ENCODE data around the gene HLA-DQB1.
"Not testable (repeated sequence)": the region's sequence is repeated elsewhere in the genome, so short reads cannot be mapped to it uniquely, and the experiment has no call there.

HLA-DQB1 gene

GRCh38 chr6:32659856-32660595 is 6.4 kb downstream of the HLA-DQB1 start:
- no peak for DNase-seq

GRCh38 chr6:32658268-32658897 is 8.1 kb downstream of the HLA-DQB1 start:
- DNase-seq, result no peak

DNA sequence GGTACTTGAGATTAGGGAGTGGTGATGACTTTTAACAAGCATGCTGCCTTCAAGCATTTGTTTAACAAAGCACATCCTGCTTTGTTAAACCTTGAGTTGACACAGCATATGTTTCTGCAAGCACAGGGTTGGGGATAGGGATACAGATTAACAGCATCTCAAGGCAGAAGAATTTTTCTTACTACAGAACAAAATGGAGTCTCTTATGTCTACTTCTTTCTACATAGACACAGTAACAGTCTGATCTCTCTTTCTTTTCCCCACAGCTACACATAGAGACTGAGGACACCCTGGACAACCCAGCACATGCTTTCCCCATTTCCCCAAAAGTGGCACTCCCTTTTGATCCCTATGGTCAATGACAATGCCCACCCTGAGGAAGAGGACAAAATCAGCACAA is 8.6 kb downstream of the HLA-DQB1 start:
- DNase-seq, result not testable (repeated sequence)

DNA sequence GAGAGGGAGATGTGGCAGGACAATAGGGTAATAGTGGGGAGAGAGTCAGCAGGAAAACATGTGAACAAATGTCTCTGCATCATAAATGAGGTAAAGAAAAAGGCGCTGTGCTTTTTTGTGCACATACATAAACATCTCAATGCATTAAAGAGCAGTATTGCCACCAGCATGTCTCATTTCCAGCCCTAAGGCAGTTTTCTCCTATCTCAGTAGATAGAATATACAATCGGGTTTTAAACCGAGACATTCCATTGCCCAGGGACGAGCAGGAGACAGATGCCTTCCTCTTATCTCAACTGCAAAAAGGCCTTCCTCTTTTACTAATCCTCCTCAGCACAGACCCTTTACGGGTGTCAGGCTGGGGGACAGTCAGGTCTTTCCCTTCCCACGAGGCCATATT is 9.1 kb downstream of the HLA-DQB1 start:
- not testable (repeated sequence) for DNase-seq

DNA sequence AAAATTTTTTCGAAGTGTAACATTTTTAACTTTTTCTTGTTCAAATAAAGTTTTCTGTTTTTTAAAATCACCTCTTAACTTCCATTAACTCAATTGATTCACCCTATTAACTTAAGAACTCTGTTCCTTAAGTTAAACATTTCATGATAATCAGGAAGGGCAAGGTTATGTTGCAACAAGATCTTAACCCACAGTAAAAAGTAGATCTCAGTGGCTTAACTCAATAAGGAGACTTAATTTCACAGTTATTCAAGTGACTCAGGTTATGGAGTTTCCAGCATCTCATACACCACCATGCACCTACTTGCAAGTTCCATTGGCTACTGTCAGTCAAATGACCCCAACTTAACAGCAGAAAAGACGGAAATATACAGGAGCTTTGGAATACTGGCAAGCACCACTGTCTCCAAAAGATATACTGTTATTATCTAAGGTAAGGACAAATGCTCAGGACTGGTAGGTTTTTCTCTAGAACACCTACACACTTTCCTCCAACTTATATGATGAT is 11.2 kb downstream of the HLA-DQB1 start:
- no peak for DNase-seq

DNA sequence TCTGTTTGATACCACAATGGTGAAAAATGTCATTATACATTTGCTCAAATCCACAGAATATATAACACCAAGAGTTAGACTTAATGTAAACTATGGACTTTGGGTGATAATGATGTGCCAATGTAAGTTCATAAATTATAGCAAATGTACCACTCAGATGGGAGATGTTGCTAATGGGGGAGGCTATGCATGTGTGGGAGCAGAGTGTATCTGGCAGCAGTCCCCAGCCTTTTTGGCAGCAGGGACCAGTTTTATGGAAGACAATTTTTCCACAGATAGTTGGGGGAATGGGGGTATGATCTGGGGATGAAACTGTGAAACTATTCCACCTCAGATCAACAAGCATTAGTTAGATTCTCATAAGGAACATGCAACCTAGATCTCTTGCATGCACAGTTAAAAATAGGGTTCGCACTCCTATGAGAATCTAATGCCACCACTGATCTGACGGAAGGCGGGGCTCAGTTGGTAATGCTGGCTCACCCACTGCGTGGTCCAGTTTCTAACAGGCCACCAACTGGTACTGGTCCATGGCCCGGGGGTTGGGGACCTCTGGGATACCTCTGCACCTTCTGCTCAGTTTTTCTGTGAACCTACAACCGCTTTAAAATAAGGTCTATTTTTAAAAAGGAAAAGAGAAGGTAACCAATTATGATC is 21.3 kb downstream of the HLA-DQB1 start:
- no peak for DNase-seq

- no peak for DNase-seq
Measured at GRCh38 chr6:32643904-32644303, 22.6 kb downstream of the HLA-DQB1 start.

GRCh38 chr6:32642720-32643106 is 23.7 kb downstream of the HLA-DQB1 start:
- no peak for DNase-seq

GRCh38 chr6:32641785-32642719 is 24.4 kb downstream of the HLA-DQB1 start:
- not testable (repeated sequence) for DNase-seq

DNA sequence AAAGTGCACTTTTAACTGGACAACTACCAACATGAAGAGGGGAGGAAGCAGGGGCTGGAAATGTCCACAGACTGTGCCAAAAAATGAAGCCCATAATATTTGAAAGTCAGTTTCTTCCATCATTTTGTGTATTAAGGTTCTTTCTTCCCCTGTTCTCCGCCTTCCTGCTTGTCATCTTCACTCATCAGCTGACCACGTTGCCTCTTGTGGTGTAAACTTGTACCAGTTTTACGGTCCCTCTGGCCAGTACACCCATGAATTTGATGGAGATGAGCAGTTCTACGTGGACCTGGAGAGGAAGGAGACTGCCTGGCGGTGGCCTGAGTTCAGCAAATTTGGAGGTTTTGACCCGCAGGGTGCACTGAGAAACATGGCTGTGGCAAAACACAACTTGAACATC is 25.3 kb downstream of the HLA-DQB1 start:
- no peak for DNase-seq

DNA sequence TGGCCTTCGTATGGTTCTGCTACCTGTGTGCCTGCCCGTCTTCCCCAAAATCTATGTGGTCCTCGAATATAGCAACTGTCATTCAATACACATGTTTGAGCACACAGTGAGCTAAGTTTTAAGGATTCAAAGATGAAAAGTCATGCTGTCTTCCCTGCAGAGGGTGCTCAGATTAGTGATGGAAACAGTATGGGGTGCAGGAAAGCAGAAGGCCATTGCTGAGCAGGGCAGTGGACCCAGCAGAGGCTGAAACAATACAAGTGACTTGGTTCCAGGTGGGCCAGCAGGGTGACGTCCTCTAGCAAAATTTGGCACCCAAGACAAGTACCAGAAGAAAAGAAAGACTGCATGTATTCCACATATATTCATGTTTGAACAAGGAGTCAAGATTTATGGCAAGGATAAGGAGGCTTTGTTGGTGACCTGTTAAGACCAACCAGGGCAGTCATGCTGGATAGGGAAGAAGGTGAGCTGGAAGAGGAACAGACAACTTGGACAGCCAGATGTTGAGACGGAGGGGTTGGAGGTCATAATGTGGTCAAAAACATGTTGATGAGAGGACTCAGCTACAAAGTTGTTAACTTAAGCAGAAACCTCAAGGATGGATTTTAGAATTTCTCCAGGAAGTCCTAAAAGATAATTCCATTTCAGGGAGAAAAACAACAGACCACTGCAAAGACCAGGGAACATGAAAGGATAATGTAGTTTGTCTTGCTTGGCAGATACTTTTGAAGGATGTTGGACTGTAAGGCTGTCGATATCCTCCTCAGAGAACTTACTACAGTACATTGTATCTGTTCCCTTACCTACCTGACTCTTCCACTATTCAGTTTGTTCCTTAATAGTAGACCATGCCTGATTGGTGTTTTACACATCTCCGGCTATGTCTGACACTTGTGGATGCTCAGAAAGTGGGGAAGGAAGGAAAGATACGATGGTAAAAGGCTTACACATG is 26.7 kb downstream of the HLA-DQB1 start:
- no peak for DNase-seq

GRCh38 chr6:32638532-32639219 is 27.8 kb downstream of the HLA-DQB1 start:
- no peak for DNase-seq

GRCh38 chr6:32637883-32638282 is 28.6 kb downstream of the HLA-DQB1 start:
- DNase-seq, result no peak

DNA sequence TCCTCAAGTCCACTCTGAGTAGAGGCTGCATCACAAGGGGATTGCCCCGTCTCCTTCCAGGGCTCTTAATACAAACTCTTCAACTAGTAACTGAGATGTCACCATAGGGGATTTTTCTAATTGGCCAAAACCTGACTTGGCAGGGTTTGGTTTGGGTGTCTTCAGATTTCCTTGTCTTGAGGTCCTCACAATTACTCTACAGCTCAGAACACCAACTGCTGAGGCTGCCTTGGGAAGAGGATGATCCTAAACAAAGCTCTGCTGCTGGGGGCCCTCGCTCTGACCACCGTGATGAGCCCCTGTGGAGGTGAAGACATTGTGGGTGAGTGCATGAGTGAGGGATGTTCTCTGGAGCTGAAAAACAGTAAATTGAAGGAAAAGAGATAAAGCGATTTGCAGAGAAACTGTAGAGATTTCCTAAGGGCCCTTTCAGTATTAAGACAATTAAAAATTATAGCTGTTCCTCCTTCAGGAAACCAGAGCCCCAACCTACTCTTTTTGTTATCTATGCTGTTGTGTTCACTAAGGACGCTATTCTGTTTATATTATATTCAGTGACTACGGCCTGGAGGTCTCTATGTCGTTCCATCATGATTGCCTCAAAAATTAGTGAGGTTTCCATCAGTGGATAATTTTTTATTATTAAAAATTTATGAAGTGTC is 29.1 kb downstream of the HLA-DQB1 start, which contains the start of gene HLA-DQA1:
Gene HLA-DQA1 (plus strand): TSS at position 188 of the 662 bp plus-strand sequence. CDS start 53 bp downstream, at position 241.
- no peak for DNase-seq

DNA sequence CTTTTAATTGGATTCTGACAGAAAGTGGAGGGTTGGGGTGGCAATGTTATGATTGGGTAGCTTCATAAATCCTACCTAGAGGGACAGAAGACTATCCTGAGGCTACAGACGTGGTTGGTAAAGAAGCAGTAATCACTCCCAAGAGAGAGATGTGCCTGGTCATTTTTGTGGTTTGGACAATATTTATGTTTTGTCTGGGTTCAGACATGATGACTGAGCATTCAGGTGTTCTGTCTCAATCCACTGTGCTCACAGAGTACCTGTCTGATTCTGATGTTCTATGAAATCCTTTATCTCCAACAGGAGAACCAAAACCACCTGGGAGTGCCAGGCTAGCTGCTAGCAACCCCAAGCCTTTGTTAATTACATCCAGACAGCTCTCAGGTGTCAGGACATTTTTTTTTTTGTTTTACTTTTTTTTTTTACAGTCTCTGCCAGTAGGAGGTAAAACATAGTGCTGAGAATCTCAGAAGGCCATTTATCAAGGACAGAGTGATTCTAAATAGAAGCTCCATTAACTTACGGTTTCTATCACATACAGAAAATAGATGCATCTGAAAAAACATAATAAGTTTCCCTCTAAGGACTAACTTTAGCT is 30.8 kb downstream of the HLA-DQB1 start:
- DNase-seq, result no peak

DNA sequence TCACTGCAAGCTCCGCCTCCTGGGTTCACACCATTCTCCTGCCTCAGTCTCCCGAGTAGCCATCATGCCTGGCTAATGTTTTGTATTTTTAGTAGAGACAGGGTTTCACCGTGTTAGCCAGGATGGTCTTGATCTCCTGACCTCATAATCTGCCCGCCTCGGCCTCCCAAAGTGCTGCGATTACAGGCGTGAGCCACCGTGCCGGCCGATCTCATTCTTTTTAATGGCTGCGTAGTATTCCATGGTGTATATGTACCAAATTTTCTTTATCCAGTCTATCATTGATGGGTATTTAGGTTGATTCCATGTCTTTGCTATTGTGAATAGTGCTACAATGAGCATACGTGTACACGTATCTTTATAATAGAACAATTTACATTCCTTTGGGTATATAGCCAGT is 36.7 kb downstream of the HLA-DQB1 start:
- DNase-seq, result not testable (repeated sequence)

- DNase-seq, result no peak
Measured at GRCh38 chr6:32627831-32628230, 38.6 kb downstream of the HLA-DQB1 start.

DNA sequence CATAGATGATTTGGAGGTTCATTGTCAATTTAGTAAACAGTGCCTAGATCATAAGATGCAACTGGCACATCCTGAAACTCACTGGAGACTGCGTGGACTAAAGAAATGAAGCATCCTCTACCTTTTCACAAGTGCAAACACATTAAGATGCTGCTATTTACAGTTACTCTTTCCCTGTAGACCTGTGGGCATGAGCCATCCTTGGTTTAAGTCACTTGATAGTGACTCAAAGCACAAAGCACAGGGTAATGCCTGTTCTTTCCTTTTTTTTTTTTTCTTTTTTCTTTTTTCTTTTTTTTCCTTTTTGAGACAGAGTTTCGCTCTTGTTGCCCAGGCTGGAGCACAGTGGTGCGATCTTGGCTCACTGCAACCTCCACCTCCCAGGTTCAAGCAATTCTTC is 39.2 kb downstream of the HLA-DQB1 start:
- DNase-seq, result no peak

- no peak for DNase-seq
Measured at GRCh38 chr6:32625137-32625536, 41.3 kb downstream of the HLA-DQB1 start.

DNA sequence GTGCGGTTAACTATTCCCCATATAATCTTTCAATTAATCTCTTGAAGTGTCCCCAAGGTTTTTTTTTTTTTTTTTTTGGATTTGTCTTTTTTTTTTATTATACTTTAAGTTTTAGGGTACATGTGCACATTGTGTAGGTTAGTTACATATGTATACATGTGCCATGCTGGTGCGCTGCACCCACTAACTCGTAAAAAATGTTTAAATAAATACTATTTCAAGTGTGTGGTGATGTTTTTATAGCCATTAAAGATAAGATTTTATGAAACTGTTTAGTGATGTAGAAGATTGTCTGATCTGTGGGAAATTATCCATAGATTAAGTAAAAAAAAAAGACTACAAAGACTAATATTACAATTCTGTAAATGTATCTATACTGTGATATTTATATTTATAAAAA is 41.9 kb downstream of the HLA-DQB1 start:
- DNase-seq, result no peak

Data from NCI-H2029 treated with DMSO at 0.1 percent for 48 hours (cell line).